Measurements from ENCODE around the gene RPL41.

RPL41 gene

DNA sequence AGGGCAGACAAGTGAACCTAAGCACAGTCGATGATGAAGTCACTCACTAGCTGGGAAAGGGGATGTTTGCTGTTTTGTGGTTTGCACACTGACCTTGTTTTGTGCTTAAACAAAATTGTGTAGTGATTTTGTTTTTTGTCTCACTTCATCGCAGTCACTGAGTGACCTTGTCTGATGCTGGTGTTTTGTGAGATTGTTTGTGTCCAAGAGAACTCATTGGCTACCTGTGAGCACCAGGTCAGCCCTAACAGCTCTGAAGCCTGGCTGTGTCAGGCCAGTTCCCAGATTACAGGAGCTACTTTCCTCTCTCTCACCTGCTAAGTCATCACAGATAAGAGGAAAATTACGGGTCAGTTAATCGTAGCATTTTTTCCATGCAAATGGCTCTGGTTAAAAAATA lies 7.7 kb downstream of the RPL41 start:
- Histone ChIP-seq H3K36me3 (ENCODE audit: insufficient read depth, low read length) (peaks cover 25% of the 10 kb centered on the region), H3K4me3 (ENCODE audit: low read length) (no peak overlapping the region), H3K9me3 (ENCODE audit: low read length) (no peaks in the 10 kb centered on the region), H2AFZ (ENCODE audit: low read depth, low read length) (no peak overlapping the region), H3K4me1 (ENCODE audit: insufficient read depth, low read length) (peaks cover 30% of the 10 kb centered on the region), H3K27me3 (ENCODE audit: insufficient read depth, low read length) (no peaks in the 10 kb centered on the region)

GRCh38 chr12:56126732-56127239 lies 10.4 kb downstream of the RPL41 start:
- Histone ChIP-seq H2AFZ (ENCODE audit: low read depth, low read length) (no peak overlapping the region), H3K9me3 (ENCODE audit: low read length) (no peaks in the 10 kb centered on the region), H3K4me3 (ENCODE audit: low read length) (peak overlapping the region; percentile 89), H3K36me3 (ENCODE audit: insufficient read depth, low read length) (peaks cover 21% of the 10 kb centered on the region), H3K4me1 (ENCODE audit: insufficient read depth, low read length) (peaks cover 30% of the 10 kb centered on the region), H3K27me3 (ENCODE audit: insufficient read depth, low read length) (no peaks in the 10 kb centered on the region)

DNA sequence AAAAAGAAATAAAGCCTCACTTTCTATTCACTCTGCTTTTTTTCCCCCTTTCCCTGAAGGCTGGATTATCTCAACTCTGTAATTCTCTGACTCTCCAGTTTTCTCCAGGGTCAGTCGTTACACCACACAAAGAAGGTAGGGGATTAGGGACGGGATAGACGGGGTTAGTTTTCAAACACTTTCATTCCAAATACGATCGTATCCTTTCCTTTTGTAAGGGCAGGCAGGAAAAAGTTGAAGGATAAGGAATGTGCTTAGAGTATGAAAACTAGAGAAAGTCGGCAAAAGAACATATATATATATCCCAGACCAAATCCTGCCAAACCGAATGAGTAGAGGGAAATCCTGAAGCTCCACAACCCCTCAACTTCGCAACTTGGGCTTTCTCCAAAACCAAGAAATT lies 11.1 kb downstream of the RPL41 start:
- Histone ChIP-seq H2AFZ (ENCODE audit: low read depth, low read length) (no peak overlapping the region), H3K4me3 (ENCODE audit: low read length) (peak overlapping the region; percentile 89), H3K27me3 (ENCODE audit: insufficient read depth, low read length) (no peaks in the 10 kb centered on the region), H3K4me1 (ENCODE audit: insufficient read depth, low read length) (peaks cover 30% of the 10 kb centered on the region), H3K36me3 (ENCODE audit: insufficient read depth, low read length) (peaks cover 26% of the 10 kb centered on the region), H3K9me3 (ENCODE audit: low read length) (no peaks in the 10 kb centered on the region)

GRCh38 chr12:56127888-56128669 lies 11.6 kb downstream of the RPL41 start, which contains the start of gene ESYT1:
TSS of gene ESYT1 (plus strand) at chr12:56128267. CDS start at chr12:56128320, 53 bp downstream.
- H3K36me3 ChIP-seq (ENCODE audit: insufficient read depth, low read length): peaks cover 27% of the 10 kb centered on the region
- H3K4me3 ChIP-seq (ENCODE audit: low read length): peak within 1 kb of the TSS; percentile 89
- no peaks in the 10 kb centered on the region for H3K27me3 ChIP-seq (ENCODE audit: insufficient read depth, low read length)
- H3K9me3 ChIP-seq (ENCODE audit: low read length): no peaks in the 10 kb centered on the region
- peak within 1 kb of the TSS; percentile 13 for H2AFZ ChIP-seq (ENCODE audit: low read depth, low read length)
- H3K4me1 ChIP-seq (ENCODE audit: insufficient read depth, low read length): peaks cover 30% of the 10 kb centered on the region

DNA sequence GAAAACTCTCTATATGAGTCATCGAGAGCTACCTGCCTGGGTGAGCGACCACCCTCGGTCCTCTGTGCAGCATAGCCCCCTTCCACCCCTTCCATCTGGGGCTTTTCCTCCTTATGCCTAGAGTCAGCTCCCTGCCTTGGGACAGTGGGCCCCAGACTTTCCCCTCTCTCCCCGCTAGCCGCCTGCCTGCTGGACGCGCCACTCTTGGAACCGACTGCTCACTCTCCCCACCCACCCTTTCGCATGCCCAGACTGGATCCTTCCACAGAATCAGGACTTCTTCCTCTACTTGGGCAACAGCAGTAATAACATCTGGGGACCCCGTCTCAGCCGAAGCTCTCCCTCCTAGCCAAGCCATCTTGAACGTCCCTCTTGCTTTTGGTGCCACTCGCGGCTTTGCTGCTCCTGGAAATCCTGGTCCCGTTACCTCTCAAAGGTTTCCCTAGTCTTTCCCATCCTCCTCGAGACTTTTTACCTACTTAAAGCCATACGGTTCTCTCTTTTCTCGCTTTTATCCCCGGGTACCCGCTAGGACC lies 12.3 kb downstream of the RPL41 start:
- Histone ChIP-seq H3K9me3 (ENCODE audit: low read length) (no peaks in the 10 kb centered on the region), H3K36me3 (ENCODE audit: insufficient read depth, low read length) (peaks cover 33% of the 10 kb centered on the region), H3K27me3 (ENCODE audit: insufficient read depth, low read length) (no peaks in the 10 kb centered on the region), H2AFZ (ENCODE audit: low read depth, low read length) (peak overlapping the region; percentile 13), H3K4me3 (ENCODE audit: low read length) (peak overlapping the region; percentile 89), H3K4me1 (ENCODE audit: insufficient read depth, low read length) (peaks cover 30% of the 10 kb centered on the region)

GRCh38 chr12:56129206-56129941 lies 12.9 kb downstream of the RPL41 start:
- Histone ChIP-seq H3K9me3 (ENCODE audit: low read length) (no peaks in the 10 kb centered on the region), H3K4me3 (ENCODE audit: low read length) (peak overlapping the region; percentile 89), H3K27me3 (ENCODE audit: insufficient read depth, low read length) (no peaks in the 10 kb centered on the region), H3K36me3 (ENCODE audit: insufficient read depth, low read length) (peaks cover 40% of the 10 kb centered on the region), H3K4me1 (ENCODE audit: insufficient read depth, low read length) (peaks cover 30% of the 10 kb centered on the region), H2AFZ (ENCODE audit: low read depth, low read length) (no peak overlapping the region)

DNA sequence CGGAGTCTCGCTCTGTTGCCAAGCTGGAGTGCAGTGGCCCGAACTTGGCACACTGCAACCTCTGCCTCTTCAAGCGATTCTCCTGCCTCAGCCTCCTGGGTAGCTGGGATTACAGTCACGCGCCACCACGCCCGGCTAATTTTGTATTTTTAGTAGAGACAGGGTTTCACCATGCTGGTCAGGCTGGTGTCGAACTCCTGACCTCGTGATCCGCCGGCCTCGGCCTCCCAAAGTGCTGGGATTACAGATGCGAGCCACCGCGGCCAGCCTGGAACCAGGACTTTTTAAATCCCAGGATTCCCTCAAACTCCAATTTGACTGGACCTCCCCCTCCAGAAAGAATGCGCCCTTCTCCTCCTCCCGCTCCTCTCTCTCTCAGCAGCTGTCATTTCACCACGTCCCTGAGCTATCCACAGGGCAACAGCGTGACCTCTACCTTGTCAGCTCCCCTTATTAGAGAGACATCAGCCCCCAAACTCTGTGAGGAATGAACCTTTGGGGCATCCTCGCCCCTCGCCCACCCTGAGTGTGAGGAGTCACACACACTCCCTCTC lies 13.6 kb downstream of the RPL41 start:
- Histone ChIP-seq H2AFZ (ENCODE audit: low read depth, low read length) (no peak overlapping the region), H3K9me3 (ENCODE audit: low read length) (no peaks in the 10 kb centered on the region), H3K4me1 (ENCODE audit: insufficient read depth, low read length) (peaks cover 30% of the 10 kb centered on the region), H3K4me3 (ENCODE audit: low read length) (peak overlapping the region; percentile 89), H3K36me3 (ENCODE audit: insufficient read depth, low read length) (peaks cover 44% of the 10 kb centered on the region), H3K27me3 (ENCODE audit: insufficient read depth, low read length) (no peaks in the 10 kb centered on the region)

DNA sequence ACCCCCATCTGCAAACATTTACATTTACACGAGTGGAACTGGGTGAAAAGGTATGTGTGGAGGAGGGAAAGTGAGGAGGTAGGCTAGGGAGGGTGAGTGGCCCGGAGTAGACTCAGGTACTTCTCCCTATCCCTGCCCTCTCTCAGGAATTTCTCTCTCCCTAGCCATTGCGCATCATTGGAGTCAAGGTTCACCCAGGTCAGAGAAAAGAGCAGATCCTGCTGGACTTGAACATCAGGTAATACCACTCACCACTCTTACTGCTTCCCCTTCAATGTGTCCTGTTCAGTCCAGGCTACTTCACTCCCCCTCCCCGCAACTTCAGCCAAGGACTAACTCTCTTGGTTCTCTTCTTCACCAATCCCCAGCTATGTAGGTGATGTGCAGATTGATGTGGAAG lies 14.4 kb downstream of the RPL41 start:
- peaks cover 46% of the 10 kb centered on the region for H3K36me3 ChIP-seq (ENCODE audit: insufficient read depth, low read length)
- no peaks in the 10 kb centered on the region for H3K9me3 ChIP-seq (ENCODE audit: low read length)
- no peak overlapping the region for H2AFZ ChIP-seq (ENCODE audit: low read depth, low read length)
- peaks cover 30% of the 10 kb centered on the region for H3K4me1 ChIP-seq (ENCODE audit: insufficient read depth, low read length)
- H3K27me3 ChIP-seq (ENCODE audit: insufficient read depth, low read length): no peaks in the 10 kb centered on the region
- no peak overlapping the region for H3K4me3 ChIP-seq (ENCODE audit: low read length)

GRCh38 chr12:56134897-56135296 lies 18.5 kb downstream of the RPL41 start:
- H3K4me3 ChIP-seq (ENCODE audit: low read length): no peak overlapping the region
- H3K27me3 ChIP-seq (ENCODE audit: insufficient read depth, low read length): no peaks in the 10 kb centered on the region
- peaks cover 82% of the 10 kb centered on the region for H3K36me3 ChIP-seq (ENCODE audit: insufficient read depth, low read length)
- no peaks in the 10 kb centered on the region for H3K9me3 ChIP-seq (ENCODE audit: low read length)
- no peak overlapping the region for H2AFZ ChIP-seq (ENCODE audit: low read depth, low read length)
- peaks cover 3% of the 10 kb centered on the region for H3K4me1 ChIP-seq (ENCODE audit: insufficient read depth, low read length)

- Histone ChIP-seq H3K4me1 (ENCODE audit: insufficient read depth, low read length) (no peaks in the 10 kb centered on the region), H3K36me3 (ENCODE audit: insufficient read depth, low read length) (peaks cover 78% of the 10 kb centered on the region)
Measured at GRCh38 chr12:56137853-56138571, 21.6 kb downstream of the RPL41 start.

GRCh38 chr12:56141946-56142784 lies 25.7 kb downstream of the RPL41 start:
- no peaks in the 10 kb centered on the region for H3K9me3 ChIP-seq (ENCODE audit: low read length)
- H3K4me3 ChIP-seq (ENCODE audit: low read length): no peak overlapping the region
- no peak overlapping the region for H2AFZ ChIP-seq (ENCODE audit: low read depth, low read length)
- H3K4me1 ChIP-seq (ENCODE audit: insufficient read depth, low read length): no peaks in the 10 kb centered on the region
- no peaks in the 10 kb centered on the region for H3K27me3 ChIP-seq (ENCODE audit: insufficient read depth, low read length)
- H3K36me3 ChIP-seq (ENCODE audit: insufficient read depth, low read length): peaks cover 70% of the 10 kb centered on the region

More at GRCh38 chr12:56137853-56138571, 21.6 kb downstream of the RPL41 start:
- no peaks in the 10 kb centered on the region for H3K9me3 ChIP-seq (ENCODE audit: low read length)
- H2AFZ ChIP-seq (ENCODE audit: low read depth, low read length): no peak overlapping the region
- H3K27me3 ChIP-seq (ENCODE audit: insufficient read depth, low read length): no peaks in the 10 kb centered on the region
- H3K4me3 ChIP-seq (ENCODE audit: low read length): no peak overlapping the region

- Histone ChIP-seq H3K4me3 (ENCODE audit: low read length) (no peak overlapping the region), H3K9me3 (ENCODE audit: low read length) (no peaks in the 10 kb centered on the region), H2AFZ (ENCODE audit: low read depth, low read length) (no peak overlapping the region), H3K4me1 (ENCODE audit: insufficient read depth, low read length) (no peaks in the 10 kb centered on the region), H3K36me3 (ENCODE audit: insufficient read depth, low read length) (peaks cover 59% of the 10 kb centered on the region), H3K27me3 (ENCODE audit: insufficient read depth, low read length) (no peaks in the 10 kb centered on the region)
Measured at GRCh38 chr12:56143217-56143616, 26.8 kb downstream of the RPL41 start.

Measured in neuron (in vitro differentiated cells).